ENCODE data around the gene CNIH2.
"Not testable (repeated sequence)": the region's sequence is repeated elsewhere in the genome, so short reads cannot be mapped to it uniquely, and the experiment has no call there.

The CNIH2 gene

DNA sequence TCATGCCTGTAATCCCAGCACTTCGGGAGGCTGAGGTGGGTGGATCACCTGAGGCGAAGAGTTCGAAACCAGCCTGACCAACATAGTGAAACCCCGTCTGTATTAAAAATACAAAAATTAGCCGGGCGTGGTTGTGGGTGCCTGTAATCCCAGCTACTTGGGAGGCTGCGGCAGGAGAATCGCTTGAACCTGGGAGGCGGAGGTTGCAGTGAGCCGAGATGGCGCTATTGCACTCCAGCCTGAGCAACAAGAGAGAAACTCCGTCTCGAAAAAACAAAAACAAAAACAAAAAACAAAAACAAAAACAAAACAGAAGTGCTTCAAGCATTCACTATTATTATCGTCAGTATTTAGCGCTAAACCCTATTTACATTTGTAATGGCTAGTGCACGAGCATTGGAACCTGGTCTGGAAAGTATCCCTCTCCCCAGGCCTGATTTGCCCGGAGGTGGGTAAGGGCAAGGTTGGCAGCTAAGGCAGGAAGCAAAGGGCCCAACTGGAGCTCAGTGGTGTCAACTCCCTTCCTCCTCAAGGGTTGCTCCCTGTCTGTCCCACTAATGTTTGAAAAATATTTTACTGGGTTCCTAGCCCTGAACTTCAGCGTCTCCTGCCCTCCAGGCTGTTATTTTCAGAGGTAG lies 32.9 kb downstream of the CNIH2 start:
- H3K4me3 ChIP-seq: not testable (repeated sequence)
- H3K27ac ChIP-seq: peak overlapping the region in 4 of 21 experiments; percentile 35 to 82 (median 74)

- Histone ChIP-seq H3K27ac (peak overlapping the region in 16 of 21 experiments; percentile 10 to 87 (median 74)), H3K4me3 (peak overlapping the region; percentile 25 to 49 (median 41))
Measured at GRCh38 chr11:66311470-66311964, 33.5 kb downstream of the CNIH2 start.

- H3K27ac ChIP-seq: peak overlapping the region in 19 of 21 experiments; percentile 10 to 87 (median 72)
- peak overlapping the region; percentile 25 to 49 (median 41) for H3K4me3 ChIP-seq
Measured at GRCh38 chr11:66311965-66312548, 34.1 kb downstream of the CNIH2 start.

GRCh38 chr11:66312549-66313320 lies 34.8 kb downstream of the CNIH2 start:
- Histone ChIP-seq H3K27ac (peak overlapping the region in 20 of 21 experiments; percentile 61 to 87 (median 79)), H3K4me3 (peak overlapping the region; percentile 39 to 49 (median 41))

DNA sequence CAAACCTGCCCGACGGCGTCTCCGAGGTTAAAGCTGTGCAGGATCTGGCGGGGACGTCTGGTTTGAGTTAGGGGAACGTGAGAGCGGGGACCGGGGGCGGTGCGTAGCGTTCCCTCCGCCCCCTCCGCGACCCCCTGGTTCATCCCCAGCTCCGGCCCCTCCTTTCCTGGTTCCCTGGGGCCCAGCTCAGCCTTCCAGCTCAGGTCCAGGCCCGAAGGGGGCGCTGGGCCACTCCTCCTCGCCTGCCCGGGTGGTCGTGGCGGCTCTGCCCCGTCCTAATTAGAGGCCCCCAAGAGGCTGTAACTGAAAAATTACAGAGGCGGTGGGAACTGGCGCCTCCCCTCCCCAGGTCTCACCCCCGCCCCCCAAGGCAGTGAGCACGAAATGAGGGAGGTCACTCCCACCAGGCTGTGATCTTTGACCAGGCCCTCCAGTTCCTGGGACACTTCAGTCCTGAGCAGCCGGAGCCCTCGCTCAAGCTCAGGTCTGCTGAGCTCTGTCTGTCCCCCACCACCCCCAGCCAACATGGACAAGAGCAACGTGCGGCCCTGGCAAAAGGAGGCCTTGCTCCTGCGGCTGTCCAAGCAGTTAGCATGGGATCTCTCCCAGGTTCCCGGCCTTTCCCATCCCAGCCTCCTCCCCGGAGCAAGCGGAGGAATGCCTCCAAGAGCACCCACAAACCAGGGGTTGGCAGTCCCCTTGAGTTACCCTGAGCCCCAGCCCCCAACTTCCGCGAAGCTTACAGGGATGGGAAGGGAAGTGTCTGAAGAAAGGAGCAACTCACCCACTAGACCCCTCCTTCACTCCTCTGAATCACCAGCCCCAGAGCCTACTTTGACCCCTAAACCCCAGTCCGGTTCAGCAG lies 35.6 kb downstream of the CNIH2 start:
- H3K4me3 ChIP-seq: peak overlapping the region; percentile 31 to 49 (median 40)
- H3K27ac ChIP-seq: peak overlapping the region in 20 of 21 experiments; percentile 61 to 87 (median 79)

DNA sequence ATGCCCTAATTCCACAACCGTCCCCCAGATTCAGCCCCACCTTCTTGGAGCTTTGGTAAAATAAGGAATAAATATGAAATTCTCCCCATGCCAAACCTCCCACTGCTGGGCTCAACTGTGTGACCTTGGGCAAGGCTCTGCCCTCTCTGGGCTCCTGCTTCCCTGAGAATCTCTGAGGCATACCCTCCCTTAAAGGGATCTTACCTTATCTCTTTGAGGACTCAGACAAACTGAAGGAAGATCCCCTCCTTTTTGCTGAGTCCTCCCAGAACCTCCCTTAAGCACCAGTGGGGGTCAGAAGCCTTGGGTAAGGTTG lies 36.2 kb downstream of the CNIH2 start:
- H3K27ac ChIP-seq: peak overlapping the region in 19 of 21 experiments; percentile 61 to 87 (median 80)
- peak overlapping the region; percentile 31 to 49 (median 40) for H3K4me3 ChIP-seq

GRCh38 chr11:66314561-66315497 lies 36.9 kb downstream of the CNIH2 start:
- H3K27ac ChIP-seq: peak overlapping the region in 19 of 21 experiments; percentile 31 to 87 (median 78)

DNA sequence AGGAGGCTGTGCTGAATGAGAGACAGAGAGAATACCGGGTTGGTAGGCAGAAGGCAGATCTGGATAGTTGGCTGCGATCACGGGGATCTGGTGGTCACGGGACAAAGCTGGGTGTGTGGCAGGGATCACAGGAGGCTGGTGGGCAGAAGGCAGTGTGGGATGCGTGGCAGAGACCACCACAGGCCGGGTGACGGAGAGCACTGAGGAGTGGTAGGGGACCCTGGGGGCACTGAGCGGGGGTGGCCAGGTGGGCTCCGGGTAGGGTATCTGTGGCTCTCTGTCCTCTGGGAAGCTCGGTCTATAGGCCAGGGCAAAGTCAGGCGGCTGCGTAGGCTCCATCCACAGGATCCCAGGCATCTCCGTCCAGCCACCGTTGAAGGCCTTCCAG lies 37.5 kb downstream of the CNIH2 start:
- peak overlapping the region; percentile 31 to 49 (median 40) for H3K4me3 ChIP-seq
- H3K27ac ChIP-seq: peak overlapping the region in 18 of 21 experiments; percentile 31 to 87 (median 79)

More at GRCh38 chr11:66314561-66315497, 36.9 kb downstream of the CNIH2 start:
- H3K4me3 ChIP-seq: peak overlapping the region; percentile 31 to 49 (median 40)

DNA sequence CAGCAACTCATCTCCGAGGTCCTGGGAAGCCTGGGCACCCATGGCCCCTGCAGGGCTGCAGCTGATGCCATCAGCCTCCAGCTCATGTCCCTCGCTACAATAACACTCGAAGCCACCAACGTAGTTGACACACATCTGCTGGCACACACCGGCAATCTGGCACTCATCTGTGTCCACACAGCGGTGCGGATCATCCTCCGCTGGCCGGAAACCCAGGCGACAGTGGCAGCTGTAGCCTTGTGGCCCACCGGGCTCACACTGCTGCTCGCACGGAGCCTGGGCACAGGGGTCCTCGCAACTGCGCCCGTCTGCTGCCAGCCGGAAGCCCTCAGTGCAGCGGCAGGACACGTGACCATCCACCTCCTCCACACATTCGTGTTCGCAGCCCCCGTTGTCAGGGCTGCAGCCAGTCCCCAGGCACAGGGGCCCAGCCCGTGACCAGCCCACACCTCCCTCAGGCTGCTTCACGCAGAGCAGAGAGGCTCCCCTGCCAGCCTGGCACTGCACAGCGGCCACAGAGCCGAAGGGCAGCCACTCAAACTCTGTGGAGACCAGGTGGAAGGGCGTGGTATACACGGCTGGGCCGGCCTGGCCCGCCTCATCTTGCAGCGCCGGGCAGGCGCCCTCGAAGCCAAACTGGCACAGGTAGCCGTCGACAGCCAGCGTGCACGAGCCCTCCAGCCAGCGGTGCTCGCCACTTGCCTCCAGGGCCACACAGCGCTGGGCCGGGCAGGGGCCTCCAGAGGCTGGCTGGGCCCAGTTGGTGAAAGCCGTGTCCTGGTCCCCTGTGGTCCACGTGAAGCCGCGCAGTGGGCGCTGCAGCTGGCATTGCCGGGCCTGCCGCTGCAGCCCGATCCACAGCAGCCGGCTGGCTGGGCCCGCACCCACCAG lies 38.2 kb downstream of the CNIH2 start:
- H3K27ac ChIP-seq: peak overlapping the region in 20 of 21 experiments; percentile 38 to 87 (median 78)
- peak overlapping the region; percentile 31 to 49 (median 40) for H3K4me3 ChIP-seq

DNA sequence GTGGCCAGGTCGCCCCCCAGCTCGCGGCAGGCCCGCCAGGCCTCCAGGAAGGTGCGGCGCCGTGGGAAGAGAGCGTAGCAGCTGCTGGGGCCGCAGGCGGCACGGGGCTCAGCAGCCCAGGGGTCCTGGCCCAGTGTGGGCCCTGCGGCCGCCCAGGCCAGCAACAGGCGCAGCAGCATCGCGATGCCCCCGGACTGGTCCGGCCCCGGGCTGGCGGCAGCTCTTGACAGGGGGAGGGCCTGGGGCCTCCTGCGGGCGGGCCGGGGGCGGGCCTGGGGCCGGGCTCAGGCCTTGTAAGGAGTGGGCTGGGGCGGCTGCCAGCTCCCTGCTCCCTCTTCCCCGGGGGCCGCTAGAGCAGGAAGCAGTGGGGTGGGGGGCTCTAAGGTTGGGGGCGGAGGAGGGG lies 38.9 kb downstream of the CNIH2 start, which contains the start of gene CD248:
CD248 (minus strand) TSS at position 196 of the 403 bp plus-strand sequence; CDS start at position 179, 17 bp downstream.
- Histone ChIP-seq H3K4me3 (peak within 1 kb of the TSS; percentile 31 to 49 (median 40)), H3K27ac (peak within 1 kb of the TSS in 20 of 21 experiments; percentile 43 to 87 (median 78))

DNA sequence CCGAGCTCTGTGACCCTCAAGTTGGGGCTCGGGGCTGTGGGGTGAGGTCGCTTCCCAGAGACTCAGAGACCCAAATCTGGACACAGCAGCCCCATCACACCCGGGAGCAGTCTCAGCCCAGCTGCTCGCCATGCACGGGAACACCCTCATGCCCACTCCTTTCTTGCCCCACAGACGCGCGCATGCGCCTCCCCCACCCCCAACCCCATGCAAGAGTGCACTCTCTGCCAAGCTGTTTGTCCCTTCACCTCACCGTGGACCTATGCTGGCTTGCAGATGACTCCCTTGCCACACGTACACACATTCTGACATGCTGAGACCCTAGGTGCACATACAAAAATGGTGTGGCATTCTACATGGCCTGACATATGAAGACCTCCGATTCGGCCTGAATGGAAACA lies 39.3 kb downstream of the CNIH2 start:
- Histone ChIP-seq H3K4me3 (peak overlapping the region in 3 of 7 experiments; percentile 2 to 49 (median 44)), H3K27ac (peak overlapping the region in 20 of 21 experiments; percentile 43 to 87 (median 78))

GRCh38 chr11:66317723-66318599 lies 40.0 kb downstream of the CNIH2 start:
- H3K4me3 ChIP-seq: peak overlapping the region in 1 of 7 experiments; percentile 2
- H3K27ac ChIP-seq: peak overlapping the region in 20 of 21 experiments; percentile 43 to 87 (median 78)

- no peak overlapping the region for H3K4me3 ChIP-seq
- H3K27ac ChIP-seq: peak overlapping the region in 17 of 21 experiments; percentile 43 to 87 (median 78)
Measured at GRCh38 chr11:66318600-66318970, 40.6 kb downstream of the CNIH2 start.

- not testable (repeated sequence) for H3K27ac ChIP-seq
Measured at GRCh38 chr11:66320289-66320688, 42.3 kb downstream of the CNIH2 start.

DNA sequence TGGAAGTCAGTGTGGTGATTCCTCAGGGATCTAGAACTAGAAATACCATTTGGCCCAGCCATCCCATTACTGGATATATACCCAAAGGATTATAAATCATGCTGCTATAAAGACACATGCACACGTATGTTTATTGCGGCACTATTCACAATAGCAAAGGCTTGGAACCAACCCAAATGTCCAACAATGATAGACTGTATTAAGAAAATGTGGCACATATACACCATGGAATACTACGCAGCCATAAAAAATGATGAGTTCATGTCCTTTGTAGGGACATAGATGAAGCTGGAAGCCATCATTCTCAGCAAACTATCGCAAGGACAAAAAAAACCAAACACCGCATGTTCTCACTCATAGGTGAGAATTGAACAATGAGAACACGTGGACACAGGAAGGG lies 42.8 kb downstream of the CNIH2 start:
- not testable (repeated sequence) for H3K27ac ChIP-seq, H3K4me3 ChIP-seq

More at GRCh38 chr11:66320289-66320688, 42.3 kb downstream of the CNIH2 start:
- not testable (repeated sequence) for H3K4me3 ChIP-seq

- peak overlapping the region in 3 of 21 experiments; percentile 49 to 72 (median 62) for H3K27ac ChIP-seq
- H3K4me3 ChIP-seq: no peak overlapping the region
Measured at GRCh38 chr11:66321606-66322005, 43.6 kb downstream of the CNIH2 start.
